Endometrial microvascular endothelial cells (primary cell): Measurements from ENCODE around the gene PTPRG. TPM values are rescaled to one million over a fixed set of nuclear protein-coding genes. Genes with fewer than 3 reads are reported as not detected.

Experiments
- in situ Hi-C: cut with HindIII; loops from 2 replicates; pipeline ENCODE4 v1.10.0; 2017; ENCODE audit warnings: low sequenced_read_pairs, low pct_unique_long_range_greater_than_20kb; ENCODE audit errors: inconsistent ontology term
- total RNA-seq: library from RNA; depleted of rRNA; stranded (reverse); fragments of >200 nt; gene quantifications from one replicate; pipeline ENCODE4 v1.2.3, GENCODE V29; 2015; ENCODE audit errors: inconsistent ontology term

The PTPRG gene
- total RNA-seq, 1 donor from 2014 or later, result 13.1 TPM

- in situ Hi-C loops, result no loop called here
These were observed 76.0 kb downstream of the PTPRG start for GRCh38 chr3:61637088-61638051.

GRCh38 chr3:61638741-61639140, 77.4 kb downstream of the PTPRG start:
- in situ Hi-C loops, result no loop called here

GRCh38 chr3:61639991-61640390, 78.6 kb downstream of the PTPRG start:
- in situ Hi-C loops, result no loop called here

- in situ Hi-C loops, result no loop called here
These were observed 83.8 kb downstream of the PTPRG start for GRCh38 chr3:61645148-61645547.

- in situ Hi-C loops, result no loop called here
These were observed 85.0 kb downstream of the PTPRG start for GRCh38 chr3:61646360-61646759.

- in situ Hi-C loops, result no loop called here
These were observed 85.6 kb downstream of the PTPRG start for GRCh38 chr3:61646851-61647525.

- in situ Hi-C loops, result no loop called here
These were observed 87.1 kb downstream of the PTPRG start for GRCh38 chr3:61648481-61648880.

- in situ Hi-C loops, result no loop called here
These were observed 88.2 kb downstream of the PTPRG start for GRCh38 chr3:61649381-61650170.

- in situ Hi-C loops, result no loop called here
These were observed 88.9 kb downstream of the PTPRG start for GRCh38 chr3:61650276-61650675.

- in situ Hi-C loops, result no loop called here
These were observed 89.5 kb downstream of the PTPRG start for GRCh38 chr3:61650719-61651410.

- in situ Hi-C loops, result no loop called here
These were observed 96.3 kb downstream of the PTPRG start for GRCh38 chr3:61657689-61658088.

- in situ Hi-C loops, result no loop called here
These were observed 101.5 kb downstream of the PTPRG start for GRCh38 chr3:61662861-61663260.

- in situ Hi-C loops, result no loop called here
These were observed 102.2 kb downstream of the PTPRG start for GRCh38 chr3:61663356-61664104.

GRCh38 chr3:61664105-61664482, 102.7 kb downstream of the PTPRG start:
- in situ Hi-C loops, result no loop called here

GRCh38 chr3:61665121-61665520, 103.8 kb downstream of the PTPRG start:
- in situ Hi-C loops, result no loop called here

- in situ Hi-C loops, result no loop called here
These were observed 104.6 kb downstream of the PTPRG start for GRCh38 chr3:61665987-61666386.

GRCh38 chr3:61666615-61667330, 105.4 kb downstream of the PTPRG start:
- in situ Hi-C loops, result no loop called here

GRCh38 chr3:61667383-61667782, 106.0 kb downstream of the PTPRG start:
- in situ Hi-C loops, result no loop called here
